Activated CD8-positive, alpha-beta T cell treated with anti-CD3 and anti-CD28 coated beads for 36 hours (primary cell): ENCODE measurements around the gene PYGO1. TPM values are rescaled to one million over a fixed set of nuclear protein-coding genes. Genes with fewer than 3 reads are reported as not detected.

Experiments
- ATAC-seq: fragments of 200-7000 bp; cut with Tn5 transposase; one replicate; pipeline ENCODE4 v1.10.0; 2021; ENCODE audit warnings: mild to moderate bottlenecking, moderate library complexity
- CTCF ChIA-PET: fragments of 350-600 bp; sonication (Branson Sonifier 250); formaldehyde crosslinking; loops from one replicate; lab custom pipeline; 2021; ENCODE audit warnings: antibody characterized with exemption; lab: Charles Lee
- POLR2A ChIA-PET: fragments of 350-600 bp; sonication (Branson Sonifier 250); formaldehyde crosslinking; loops from one replicate; lab custom pipeline; 2021; ENCODE audit warnings: antibody characterized with exemption; lab: Charles Lee
- DNase-seq: peaks from one replicate; pipeline ENCODE4 v3.0.0-alpha.2; 2020
- H3K27ac Mint-ChIP-seq: one replicate; pipeline ENCODE4 v1.8.0; 2021; ENCODE audit warnings: mild to moderate bottlenecking, mixed read lengths
- H3K27me3 Mint-ChIP-seq: one replicate; pipeline ENCODE4 v1.8.0; 2021; ENCODE audit warnings: mixed read lengths
- H3K36me3 Mint-ChIP-seq: one replicate; pipeline ENCODE4 v1.8.0; 2021; ENCODE audit warnings: low read depth, mixed read lengths
- H3K4me1 Mint-ChIP-seq: one replicate; pipeline ENCODE4 v1.8.0; 2021; ENCODE audit warnings: low read depth, mixed read lengths
- H3K4me3 Mint-ChIP-seq: one replicate; pipeline ENCODE4 v1.8.0; 2021; ENCODE audit warnings: mild to moderate bottlenecking, moderate library complexity, mixed read lengths
- H3K9me3 Mint-ChIP-seq: one replicate; pipeline ENCODE4 v1.8.0; 2021; ENCODE audit warnings: mixed read lengths
- intact Hi-C: fragments of 100-400 bp; cut with micrococcal nuclease; formaldehyde crosslinking; loops from one replicate; pipeline ENCODE4 v1.10.0; 2022
- total RNA-seq, 2 experiments: library from RNA; stranded (reverse); gene quantifications; one replicate each; pipeline ENCODE4 v1.2.3, GENCODE V29; 2021
- TF ChIP-seq, protein P1 (sequence below): fragments of 200-600 bp; IDR thresholded peaks from one replicate; pipeline ENCODE4 v1.8.0; 2022; ENCODE audit warnings: antibody characterized with exemption, mild to moderate bottlenecking

The PYGO1 gene
- total RNA-seq, 2 experiments from 2014 or later: not detected

DNA sequence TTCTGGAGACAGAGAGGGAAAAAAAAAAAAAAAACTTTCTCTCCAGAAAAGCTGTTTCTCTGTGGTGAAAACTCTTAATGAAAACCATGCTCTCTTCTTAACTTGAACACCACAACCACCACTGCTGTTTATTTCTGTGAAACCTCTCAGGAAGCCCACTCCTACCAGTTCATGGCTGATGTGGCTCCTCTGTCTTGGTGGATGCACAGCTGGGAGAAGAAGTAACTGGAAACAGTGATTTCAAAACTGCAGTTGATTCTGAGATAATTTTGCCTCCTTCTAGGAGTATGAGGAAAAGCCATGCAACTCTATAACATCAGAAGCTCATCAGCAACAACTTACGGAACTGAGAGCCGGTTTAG is 40.2 kb upstream of the PYGO1 start:
- POLR2A ChIA-PET: no interaction called here

DNA sequence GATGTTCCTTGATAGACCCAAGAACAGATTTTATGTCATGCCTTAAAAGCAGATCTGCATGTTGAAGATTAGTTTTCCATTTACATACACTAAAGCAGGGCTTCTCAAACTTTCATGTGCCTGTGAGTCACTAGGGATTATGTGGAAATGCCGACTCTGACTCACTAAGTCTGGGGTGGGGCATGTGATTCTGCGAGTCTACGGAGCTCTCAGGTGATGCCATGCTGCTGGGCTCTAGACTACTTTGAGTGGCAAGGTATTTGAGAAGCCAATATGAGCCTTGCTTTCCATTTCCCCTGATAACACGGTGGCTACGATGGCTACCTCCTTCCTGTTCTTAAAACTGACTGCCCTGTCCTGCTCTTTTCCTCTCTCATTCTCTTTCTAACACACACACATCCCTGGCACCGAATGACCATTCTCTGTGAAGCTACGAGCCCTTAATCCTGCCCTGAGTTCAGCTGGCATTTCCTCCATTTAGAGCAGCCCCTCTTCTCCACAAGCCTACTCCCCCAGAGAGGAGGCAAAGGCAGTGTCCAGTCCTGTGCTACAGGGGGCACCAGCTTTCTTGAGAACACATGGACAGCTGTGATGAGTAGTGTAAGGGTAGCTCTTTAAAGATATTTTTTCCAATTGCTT is 39.7 kb upstream of the PYGO1 start:
- ChIA-PET POLR2A (no interaction called here), CTCF (interaction anchor here (0.7 to 0.9 kb wide), 3 partner anchors 13 to 161 kb away, joined by 3 to 4 read pairs (median 4); no protein-coding TSS in a partner anchor)
- DNase-seq (no peak), ATAC-seq (no peak)
- Mint-ChIP-seq H3K27ac (no peak overlapping the region), H3K27me3 (peaks cover 2% of the 10 kb centered on the region), H3K36me3 (no peaks in the 10 kb centered on the region), H3K9me3 (no peaks in the 10 kb centered on the region), H3K4me3 (no peak overlapping the region), H3K4me1 (no peaks in the 10 kb centered on the region)
- intact Hi-C loops: no loop called here
- TF ChIP-seq, protein P1, sequence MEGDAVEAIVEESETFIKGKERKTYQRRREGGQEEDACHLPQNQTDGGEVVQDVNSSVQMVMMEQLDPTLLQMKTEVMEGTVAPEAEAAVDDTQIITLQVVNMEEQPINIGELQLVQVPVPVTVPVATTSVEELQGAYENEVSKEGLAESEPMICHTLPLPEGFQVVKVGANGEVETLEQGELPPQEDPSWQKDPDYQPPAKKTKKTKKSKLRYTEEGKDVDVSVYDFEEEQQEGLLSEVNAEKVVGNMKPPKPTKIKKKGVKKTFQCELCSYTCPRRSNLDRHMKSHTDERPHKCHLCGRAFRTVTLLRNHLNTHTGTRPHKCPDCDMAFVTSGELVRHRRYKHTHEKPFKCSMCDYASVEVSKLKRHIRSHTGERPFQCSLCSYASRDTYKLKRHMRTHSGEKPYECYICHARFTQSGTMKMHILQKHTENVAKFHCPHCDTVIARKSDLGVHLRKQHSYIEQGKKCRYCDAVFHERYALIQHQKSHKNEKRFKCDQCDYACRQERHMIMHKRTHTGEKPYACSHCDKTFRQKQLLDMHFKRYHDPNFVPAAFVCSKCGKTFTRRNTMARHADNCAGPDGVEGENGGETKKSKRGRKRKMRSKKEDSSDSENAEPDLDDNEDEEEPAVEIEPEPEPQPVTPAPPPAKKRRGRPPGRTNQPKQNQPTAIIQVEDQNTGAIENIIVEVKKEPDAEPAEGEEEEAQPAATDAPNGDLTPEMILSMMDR: no peak

More for the DNA sequence above, 40.2 kb upstream of the PYGO1 start:
- TF ChIP-seq, protein P1: no peak
- no peak for ATAC-seq
- no peak for DNase-seq
- H3K27me3 Mint-ChIP-seq: peaks cover 2% of the 10 kb centered on the region
- no peaks in the 10 kb centered on the region for H3K9me3 Mint-ChIP-seq
- H3K4me1 Mint-ChIP-seq: no peaks in the 10 kb centered on the region
- no peaks in the 10 kb centered on the region for H3K36me3 Mint-ChIP-seq
- CTCF ChIA-PET: interaction anchor here (0.7 to 0.9 kb wide), 3 partner anchors 13 to 160 kb away, joined by 3 to 4 read pairs (median 4); no protein-coding TSS in a partner anchor
- H3K4me3 Mint-ChIP-seq: no peak overlapping the region
- intact Hi-C loops: no loop called here
- H3K27ac Mint-ChIP-seq: no peak overlapping the region

DNA sequence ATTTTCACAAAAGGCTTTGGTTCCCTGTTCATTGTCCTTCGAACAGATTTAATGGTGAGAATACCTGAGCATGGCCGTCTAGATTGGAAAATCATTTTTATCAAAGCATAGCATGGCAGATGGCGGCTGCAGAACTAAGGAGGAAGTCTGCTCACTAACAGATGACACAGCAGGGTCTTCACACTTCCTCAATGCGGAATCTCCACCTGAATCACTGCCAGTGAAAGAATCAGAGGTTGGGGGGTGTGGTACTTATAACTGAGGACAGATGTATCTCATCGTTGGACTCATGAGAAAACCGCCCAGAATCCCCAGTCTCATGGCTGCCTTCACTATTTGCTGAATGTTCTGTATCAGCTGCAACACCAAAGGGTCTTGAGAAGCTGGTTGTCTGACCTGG is 31.6 kb upstream of the PYGO1 start:
- H3K9me3 Mint-ChIP-seq: no peaks in the 10 kb centered on the region
- intact Hi-C loops: no loop called here
- CTCF ChIA-PET: no interaction called here
- TF ChIP-seq, protein P1: no peak
- H3K36me3 Mint-ChIP-seq: no peaks in the 10 kb centered on the region
- no peak for DNase-seq
- no peaks in the 10 kb centered on the region for H3K4me1 Mint-ChIP-seq
- no peak overlapping the region for H3K27ac Mint-ChIP-seq
- POLR2A ChIA-PET: no interaction called here
- no peak overlapping the region for H3K4me3 Mint-ChIP-seq
- no peak for ATAC-seq
- peaks cover 7% of the 10 kb centered on the region for H3K27me3 Mint-ChIP-seq

DNA sequence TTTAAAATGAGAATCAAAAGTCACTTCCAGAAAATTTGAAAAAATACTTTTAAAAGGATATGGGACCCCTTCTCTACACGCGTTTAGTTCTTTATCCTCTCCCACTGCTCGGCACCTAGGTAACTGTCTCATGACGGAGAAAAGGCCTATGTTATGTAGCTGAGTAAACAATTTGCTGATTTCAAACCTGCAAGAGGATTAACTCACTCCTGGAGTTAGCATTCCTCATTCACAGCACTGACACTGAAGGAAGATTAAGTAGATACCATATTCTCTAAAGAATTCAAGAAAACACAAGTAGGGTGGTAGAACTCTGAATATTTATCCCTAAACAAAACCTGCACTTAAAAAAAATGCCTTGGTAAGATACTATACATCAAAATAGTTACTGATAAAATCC is 30.2 kb upstream of the PYGO1 start:
- POLR2A ChIA-PET: no interaction called here

DNA sequence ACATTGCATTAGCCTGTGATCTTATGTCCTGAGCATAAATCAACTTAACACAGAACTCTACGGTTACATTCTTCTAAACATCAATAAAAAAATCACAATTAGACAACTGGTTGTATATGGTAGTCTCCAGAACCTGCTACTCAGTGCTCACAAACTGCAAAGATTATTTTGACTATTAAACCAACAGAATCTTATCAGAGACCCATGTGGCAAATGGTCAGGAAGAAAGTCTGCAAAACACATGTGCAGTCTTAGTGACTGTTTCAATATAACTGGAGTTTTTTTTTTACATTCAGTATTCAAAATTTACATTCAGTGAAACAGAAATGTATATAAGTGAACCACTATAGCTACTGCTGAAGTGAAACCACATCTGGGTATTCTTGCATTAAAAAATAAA is 27.3 kb upstream of the PYGO1 start:
- Mint-ChIP-seq H3K4me3 (no peak overlapping the region), H3K9me3 (no peaks in the 10 kb centered on the region), H3K36me3 (no peaks in the 10 kb centered on the region), H3K27me3 (peaks cover 24% of the 10 kb centered on the region), H3K4me1 (no peaks in the 10 kb centered on the region), H3K27ac (no peak overlapping the region)
- intact Hi-C loops: no loop called here
- TF ChIP-seq, protein P1: no peak
- POLR2A ChIA-PET: no interaction called here
- ATAC-seq: no peak
- CTCF ChIA-PET: no interaction called here
- no peak for DNase-seq

More for the DNA sequence above, 30.2 kb upstream of the PYGO1 start:
- ATAC-seq (no peak), DNase-seq (no peak)
- H3K4me1 Mint-ChIP-seq: no peaks in the 10 kb centered on the region
- CTCF ChIA-PET: no interaction called here
- H3K27me3 Mint-ChIP-seq: peaks cover 18% of the 10 kb centered on the region
- TF ChIP-seq, protein P1: no peak
- no peak overlapping the region for H3K4me3 Mint-ChIP-seq
- H3K9me3 Mint-ChIP-seq: no peaks in the 10 kb centered on the region
- H3K36me3 Mint-ChIP-seq: no peaks in the 10 kb centered on the region
- H3K27ac Mint-ChIP-seq: no peak overlapping the region
- intact Hi-C loops: no loop called here
